IPS-18a (cell line): ENCODE measurements around the gene CACNG8.

Experiments
- H3K27ac ChIP-seq: one replicate; pipeline ENCODE4 v1.5.1; 2013; ENCODE audit warnings: low read length
- H3K27me3 ChIP-seq: one replicate; pipeline ENCODE4 v1.6.1; 2013; ENCODE audit warnings: mild to moderate bottlenecking, low read length; ENCODE audit not compliant: control insufficient read depth, insufficient read depth
- H3K36me3 ChIP-seq: one replicate; pipeline ENCODE4 v1.6.1; 2013; ENCODE audit warnings: low read depth, low read length; ENCODE audit not compliant: control insufficient read depth
- H3K4me1 ChIP-seq: one replicate; pipeline ENCODE4 v1.6.1; 2013; ENCODE audit warnings: low read depth, low read length; ENCODE audit not compliant: control insufficient read depth
- H3K4me3 ChIP-seq: one replicate; pipeline ENCODE4 v1.5.1; 2013; ENCODE audit warnings: low read length
- H3K9ac ChIP-seq: one replicate; pipeline ENCODE4 v1.6.1; 2013; ENCODE audit warnings: mild to moderate bottlenecking, low read length, moderate library complexity
- H3K9me3 ChIP-seq: one replicate; pipeline ENCODE4 v1.6.1; 2013; ENCODE audit warnings: low read depth, low read length; ENCODE audit not compliant: control insufficient read depth

Gene CACNG8

GRCh38 chr19:54001496-54001895 lies 38.8 kb downstream of the CACNG8 start:
- Histone ChIP-seq H3K27ac (no peak overlapping the region), H3K4me3 (no peak overlapping the region), H3K36me3 (no peaks in the 10 kb centered on the region), H3K9me3 (no peaks in the 10 kb centered on the region), H3K4me1 (peaks cover 9% of the 10 kb centered on the region), H3K27me3 (peaks cover 46% of the 10 kb centered on the region), H3K9ac (no peak overlapping the region)

- H3K4me3 ChIP-seq = no peak overlapping the region
- H3K9me3 ChIP-seq = no peaks in the 10 kb centered on the region
- H3K27me3 ChIP-seq = peaks cover 37% of the 10 kb centered on the region
- no peak overlapping the region for H3K9ac ChIP-seq
- no peaks in the 10 kb centered on the region for H3K36me3 ChIP-seq
- H3K27ac ChIP-seq = no peak overlapping the region
- H3K4me1 ChIP-seq = peaks cover 5% of the 10 kb centered on the region
These were observed 40.0 kb downstream of the CACNG8 start for GRCh38 chr19:54002495-54003315.

GRCh38 chr19:54009440-54009839 lies 46.7 kb downstream of the CACNG8 start:
- H3K4me1 ChIP-seq = peaks cover 6% of the 10 kb centered on the region
- H3K9me3 ChIP-seq = no peaks in the 10 kb centered on the region
- H3K36me3 ChIP-seq = no peaks in the 10 kb centered on the region
- H3K27me3 ChIP-seq = no peaks in the 10 kb centered on the region
- H3K27ac ChIP-seq = no peak overlapping the region
- H3K4me3 ChIP-seq = no peak overlapping the region
- no peak overlapping the region for H3K9ac ChIP-seq

GRCh38 chr19:54010474-54010873 lies 47.7 kb downstream of the CACNG8 start:
- peaks cover 6% of the 10 kb centered on the region for H3K4me1 ChIP-seq
- no peak overlapping the region for H3K4me3 ChIP-seq
- H3K9ac ChIP-seq = no peak overlapping the region
- no peak overlapping the region for H3K27ac ChIP-seq
- H3K9me3 ChIP-seq = no peaks in the 10 kb centered on the region
- H3K36me3 ChIP-seq = no peaks in the 10 kb centered on the region
- H3K27me3 ChIP-seq = no peaks in the 10 kb centered on the region

- peak overlapping the region; percentile 32 for H3K9ac ChIP-seq
- H3K9me3 ChIP-seq = no peaks in the 10 kb centered on the region
- H3K4me3 ChIP-seq = no peak overlapping the region
- peaks cover 6% of the 10 kb centered on the region for H3K4me1 ChIP-seq
- H3K27ac ChIP-seq = no peak overlapping the region
- H3K36me3 ChIP-seq = no peaks in the 10 kb centered on the region
- no peaks in the 10 kb centered on the region for H3K27me3 ChIP-seq
These were observed 48.9 kb downstream of the CACNG8 start for GRCh38 chr19:54011507-54012211.

- H3K27me3 ChIP-seq = no peaks in the 10 kb centered on the region
- H3K4me3 ChIP-seq = no peak overlapping the region
- no peaks in the 10 kb centered on the region for H3K9me3 ChIP-seq
- H3K27ac ChIP-seq = no peak overlapping the region
- H3K4me1 ChIP-seq = peaks cover 6% of the 10 kb centered on the region
- H3K9ac ChIP-seq = no peak overlapping the region
- no peaks in the 10 kb centered on the region for H3K36me3 ChIP-seq
These were observed 51.1 kb downstream of the CACNG8 start for GRCh38 chr19:54013866-54014265.

- no peak overlapping the region for H3K4me3 ChIP-seq
- no peaks in the 10 kb centered on the region for H3K36me3 ChIP-seq
- H3K9ac ChIP-seq = no peak overlapping the region
- H3K9me3 ChIP-seq = no peaks in the 10 kb centered on the region
- no peaks in the 10 kb centered on the region for H3K27me3 ChIP-seq
- peaks cover 6% of the 10 kb centered on the region for H3K4me1 ChIP-seq
- H3K27ac ChIP-seq = no peak overlapping the region
These were observed 52.3 kb downstream of the CACNG8 start for GRCh38 chr19:54014920-54015560.

- Histone ChIP-seq H3K27me3 (no peaks in the 10 kb centered on the region), H3K9ac (no peak overlapping the region), H3K4me3 (no peak overlapping the region), H3K4me1 (peaks cover 2% of the 10 kb centered on the region), H3K9me3 (no peaks in the 10 kb centered on the region), H3K27ac (no peak overlapping the region), H3K36me3 (no peaks in the 10 kb centered on the region)
These were observed 54.5 kb downstream of the CACNG8 start for GRCh38 chr19:54017261-54017660.

GRCh38 chr19:54021363-54021762 lies 58.6 kb downstream of the CACNG8 start:
- Histone ChIP-seq H3K9me3 (no peaks in the 10 kb centered on the region), H3K4me1 (no peaks in the 10 kb centered on the region), H3K9ac (no peak overlapping the region), H3K27me3 (peaks cover 7% of the 10 kb centered on the region), H3K4me3 (no peak overlapping the region), H3K27ac (no peak overlapping the region), H3K36me3 (no peaks in the 10 kb centered on the region)

- H3K9me3 ChIP-seq = no peaks in the 10 kb centered on the region
- peaks cover 7% of the 10 kb centered on the region for H3K27me3 ChIP-seq
- no peaks in the 10 kb centered on the region for H3K36me3 ChIP-seq
- no peaks in the 10 kb centered on the region for H3K4me1 ChIP-seq
- H3K27ac ChIP-seq = no peak overlapping the region
- no peak overlapping the region for H3K9ac ChIP-seq
- H3K4me3 ChIP-seq = no peak overlapping the region
These were observed 59.2 kb downstream of the CACNG8 start for GRCh38 chr19:54021932-54022331.

GRCh38 chr19:54023191-54023590 lies 60.5 kb downstream of the CACNG8 start:
- Histone ChIP-seq H3K4me3 (no peak overlapping the region), H3K9me3 (no peaks in the 10 kb centered on the region), H3K36me3 (no peaks in the 10 kb centered on the region), H3K27me3 (peaks cover 7% of the 10 kb centered on the region), H3K27ac (no peak overlapping the region), H3K4me1 (no peaks in the 10 kb centered on the region), H3K9ac (no peak overlapping the region)
